NCI-H1930 (cell line): ENCODE results near the gene ABCB9.

Experiments
- DNase-seq, 2 experiments: peaks; one replicate each; lab custom pipeline; 2025; lab: John Stamatoyannopoulos, UW

ABCB9 gene

GRCh38 chr12:122994781-122995502, 28.7 kb upstream of the ABCB9 start:
- DNase-seq: no peak

GRCh38 chr12:122994140-122994675, 27.9 kb upstream of the ABCB9 start:
- no peak for DNase-seq

GRCh38 chr12:122992386-122992785, 26.1 kb upstream of the ABCB9 start:
- no peak for DNase-seq

- no peak for DNase-seq
Observed at GRCh38 chr12:122991623-122992275, 25.5 kb upstream of the ABCB9 start.

- no peak for DNase-seq
Observed at GRCh38 chr12:122990961-122991622, 24.8 kb upstream of the ABCB9 start.

GRCh38 chr12:122990561-122990960, 24.3 kb upstream of the ABCB9 start:
- DNase-seq: no peak

GRCh38 chr12:122989874-122990419, 23.7 kb upstream of the ABCB9 start:
- DNase-seq: no peak

GRCh38 chr12:122989225-122989839, 23.1 kb upstream of the ABCB9 start:
- no peak for DNase-seq

- DNase-seq: no peak
Observed at GRCh38 chr12:122988612-122989212, 22.4 kb upstream of the ABCB9 start.

GRCh38 chr12:122988036-122988435, 21.8 kb upstream of the ABCB9 start:
- no peak for DNase-seq

- no peak for DNase-seq
Observed at GRCh38 chr12:122987086-122987951, 21.1 kb upstream of the ABCB9 start.

GRCh38 chr12:122986258-122986871, 20.1 kb upstream of the ABCB9 start:
- no peak for DNase-seq

GRCh38 chr12:122985338-122986257, 19.3 kb upstream of the ABCB9 start:
- DNase-seq: no peak

GRCh38 chr12:122984612-122985337, 18.5 kb upstream of the ABCB9 start:
- DNase-seq: no peak

GRCh38 chr12:122983789-122984515, 17.7 kb upstream of the ABCB9 start:
- DNase-seq: no peak

- DNase-seq: no peak
Observed at GRCh38 chr12:122982963-122983788, 16.9 kb upstream of the ABCB9 start.

GRCh38 chr12:122982477-122982815, 16.2 kb upstream of the ABCB9 start:
- DNase-seq: no peak
